Activated T-helper 1 cell treated with anti-CD3 and anti-CD28 coated beads, Interleukin-2, amount 50 U/mL, for 16 hours (primary cell): Measurements from ENCODE around the gene ANXA8L1.
"Not testable (repeated sequence)": the region's sequence is repeated elsewhere in the genome, so short reads cannot be mapped to it uniquely, and the experiment has no call there.

Source experiments
- DNase-seq, 2 donors: peaks; one replicate each; pipeline ENCODE4 v3.0.0-alpha.2; 2020; ENCODE audit warnings: low read depth in 1 of 2, low spot score in 1 of 2

Gene ANXA8L1

GRCh38 chr10:46397767-46398166, 22.2 kb downstream of the ANXA8L1 start:
- DNase-seq = not testable (repeated sequence)

- DNase-seq = not testable (repeated sequence)
Observed at GRCh38 chr10:46398212-46398886, 22.8 kb downstream of the ANXA8L1 start.

- DNase-seq = not testable (repeated sequence)
Observed at GRCh38 chr10:46409556-46409955, 34.0 kb downstream of the ANXA8L1 start.

GRCh38 chr10:46411123-46411522, 35.5 kb downstream of the ANXA8L1 start:
- not testable (repeated sequence) for DNase-seq

- not testable (repeated sequence) for DNase-seq
Observed at GRCh38 chr10:46412665-46413064, 37.1 kb downstream of the ANXA8L1 start.

GRCh38 chr10:46415291-46415690, 39.7 kb downstream of the ANXA8L1 start:
- not testable (repeated sequence) for DNase-seq

- DNase-seq = not testable (repeated sequence)
Observed at GRCh38 chr10:46418283-46418682, 42.7 kb downstream of the ANXA8L1 start.

GRCh38 chr10:46419570-46420379, 44.2 kb downstream of the ANXA8L1 start:
- DNase-seq = not testable (repeated sequence)

GRCh38 chr10:46423550-46423949, 48.0 kb downstream of the ANXA8L1 start:
- DNase-seq = not testable (repeated sequence)

GRCh38 chr10:46440942-46441341, 65.4 kb downstream of the ANXA8L1 start:
- DNase-seq = not testable (repeated sequence)
